GM19351 (cell line): ENCODE results near the gene FADS6.
A peak's percentile ranks its signal among the peaks of the same experiment; 100 is the strongest.

Experiments used
- ATAC-seq: cut with Tn5 transposase; IDR thresholded peaks from one replicate; pipeline ENCODE4 v1.9.1; 2021; ENCODE audit warnings: mild to moderate bottlenecking, moderate library complexity; ENCODE audit not compliant: unreplicated experiment

The FADS6 gene

DNA sequence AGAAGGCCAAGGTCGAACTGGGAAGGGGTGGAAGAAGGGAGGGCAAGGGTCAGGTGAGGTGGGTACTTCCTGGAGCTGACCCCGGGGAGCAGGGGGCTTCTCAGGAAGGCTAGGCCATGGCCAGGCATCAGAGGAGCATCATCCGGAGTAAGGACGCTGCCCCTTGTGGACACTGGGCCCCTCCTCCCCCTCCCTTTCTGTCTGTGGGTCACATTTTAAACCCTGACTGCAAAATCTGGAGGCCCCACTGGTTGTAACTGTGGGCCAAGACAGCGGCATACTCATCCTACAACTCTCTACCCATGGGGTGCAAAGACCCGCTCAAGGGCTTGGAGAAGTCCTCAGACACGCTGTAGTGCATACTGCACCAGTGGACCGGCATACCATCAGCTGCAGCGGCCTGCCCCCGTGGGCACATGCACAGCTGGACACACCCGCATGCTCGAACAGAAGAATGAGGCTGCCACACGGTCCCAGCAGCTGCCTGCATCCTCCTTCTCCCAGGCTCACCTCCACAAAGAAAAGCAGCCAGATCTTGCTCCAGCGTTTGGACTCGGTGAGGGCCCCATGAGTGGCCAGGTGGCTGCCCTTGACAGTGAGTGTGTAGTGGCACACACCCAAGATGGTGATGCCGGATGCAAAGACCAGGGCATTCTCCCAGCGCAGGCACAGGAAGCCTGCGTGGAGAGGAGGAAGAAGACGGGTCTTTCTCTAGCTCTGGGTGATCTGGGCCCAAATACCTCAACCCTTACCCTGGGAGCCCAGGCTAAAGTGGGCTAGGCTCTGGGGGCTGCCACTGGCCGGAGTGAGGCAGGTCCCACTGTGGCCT lies 1.2 kb downstream of the FADS6 start:
- no peak for ATAC-seq

DNA sequence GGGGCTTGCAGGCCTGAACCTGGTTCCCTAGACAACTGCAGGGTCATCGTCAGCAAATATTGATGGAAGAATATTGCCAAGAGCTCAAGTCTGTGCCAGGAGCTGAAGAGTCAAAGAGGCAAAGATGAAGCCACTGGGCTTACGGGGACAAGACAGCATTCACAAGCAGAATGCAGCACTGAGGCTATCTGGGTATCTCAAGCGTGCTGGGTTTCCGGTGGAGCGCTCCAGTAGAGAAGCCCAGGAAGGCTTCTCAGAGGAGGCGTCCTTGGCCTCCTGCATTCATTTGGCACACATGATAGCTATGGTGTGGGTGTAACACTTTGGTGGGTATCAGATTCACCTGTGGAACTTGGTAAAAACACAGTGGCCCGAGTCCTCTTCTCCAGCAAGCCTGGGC lies 2.9 kb downstream of the FADS6 start:
- no peak for ATAC-seq

- no peak for ATAC-seq
These were observed 5.0 kb downstream of the FADS6 start for GRCh38 chr17:74888469-74888868.

- ATAC-seq: no peak
These were observed 10.1 kb downstream of the FADS6 start for GRCh38 chr17:74883241-74883745.

GRCh38 chr17:74882517-74883240 lies 10.8 kb downstream of the FADS6 start:
- ATAC-seq: no peak

DNA sequence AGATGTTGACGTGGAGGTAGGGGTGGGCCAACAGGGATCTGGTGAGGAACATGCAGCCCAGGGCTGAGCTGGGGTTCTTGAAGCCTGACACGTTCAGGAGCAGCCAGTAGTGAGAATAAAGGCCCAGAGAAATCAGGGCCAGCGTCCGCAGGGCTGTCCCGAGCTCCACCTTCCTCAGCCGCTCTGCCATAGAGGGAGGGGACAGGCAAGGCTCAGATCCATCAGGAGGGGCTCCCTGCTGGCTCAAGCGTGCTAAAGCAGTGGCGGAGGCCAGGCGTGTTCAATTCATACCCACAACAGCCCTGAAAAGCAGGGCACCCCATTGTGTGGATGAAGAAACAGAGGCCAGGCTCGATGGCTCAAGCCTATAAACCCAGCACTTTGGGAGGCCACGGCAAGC lies 12.4 kb downstream of the FADS6 start:
- ATAC-seq: no peak

DNA sequence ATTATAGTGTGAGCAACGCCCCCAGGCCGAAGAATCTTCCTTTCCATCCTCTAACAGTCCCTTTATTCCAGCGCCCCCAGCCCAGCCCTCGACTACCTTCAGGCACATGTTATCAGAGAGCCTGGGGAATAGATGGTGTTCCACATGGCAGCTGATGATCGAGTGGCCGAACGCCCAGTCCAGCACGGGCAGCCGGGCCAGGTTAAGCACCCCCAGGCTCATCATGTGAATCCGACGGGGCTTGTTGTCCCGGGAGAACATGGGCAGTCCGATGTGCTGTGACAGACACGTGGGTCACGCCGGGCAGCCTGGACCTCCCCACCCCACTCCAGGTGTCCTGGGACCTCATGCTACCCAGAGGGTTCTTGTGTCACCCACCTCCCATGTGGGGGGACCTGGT lies 14.1 kb downstream of the FADS6 start:
- ATAC-seq: no peak

- no peak for ATAC-seq
These were observed 14.8 kb downstream of the FADS6 start for GRCh38 chr17:74878658-74879057.

- ATAC-seq: no peak
These were observed 15.6 kb downstream of the FADS6 start for GRCh38 chr17:74877592-74878548.

DNA sequence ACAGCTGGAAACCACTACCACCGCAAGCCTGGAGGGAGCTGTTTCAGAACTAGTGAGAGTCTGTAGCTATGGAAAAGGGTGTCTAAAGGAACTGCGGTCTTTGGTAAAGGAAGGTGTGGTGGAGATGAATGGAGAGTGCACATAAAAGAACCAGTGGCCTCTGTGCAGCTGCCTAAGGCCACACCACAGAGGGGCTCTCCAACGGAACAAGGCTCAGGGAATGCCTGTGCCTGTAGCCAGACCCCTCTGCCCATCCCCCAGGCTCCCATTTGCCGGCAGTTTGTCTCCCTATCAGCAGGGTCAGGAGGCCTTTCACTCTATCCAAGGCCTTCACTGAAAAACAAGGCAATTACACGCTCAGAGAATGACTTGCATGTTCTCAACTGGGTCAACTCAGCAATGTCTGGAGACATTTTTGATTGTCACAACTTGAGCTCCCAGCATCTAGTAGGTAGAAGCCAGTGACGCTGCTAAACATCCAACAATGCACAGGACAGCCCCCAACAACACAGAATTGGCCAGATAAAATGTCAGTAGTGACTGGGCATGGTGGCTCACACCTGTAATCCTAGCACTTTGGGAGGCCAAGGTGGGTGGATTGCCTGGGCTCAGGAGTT lies 17.3 kb downstream of the FADS6 start:
- ATAC-seq: no peak

DNA sequence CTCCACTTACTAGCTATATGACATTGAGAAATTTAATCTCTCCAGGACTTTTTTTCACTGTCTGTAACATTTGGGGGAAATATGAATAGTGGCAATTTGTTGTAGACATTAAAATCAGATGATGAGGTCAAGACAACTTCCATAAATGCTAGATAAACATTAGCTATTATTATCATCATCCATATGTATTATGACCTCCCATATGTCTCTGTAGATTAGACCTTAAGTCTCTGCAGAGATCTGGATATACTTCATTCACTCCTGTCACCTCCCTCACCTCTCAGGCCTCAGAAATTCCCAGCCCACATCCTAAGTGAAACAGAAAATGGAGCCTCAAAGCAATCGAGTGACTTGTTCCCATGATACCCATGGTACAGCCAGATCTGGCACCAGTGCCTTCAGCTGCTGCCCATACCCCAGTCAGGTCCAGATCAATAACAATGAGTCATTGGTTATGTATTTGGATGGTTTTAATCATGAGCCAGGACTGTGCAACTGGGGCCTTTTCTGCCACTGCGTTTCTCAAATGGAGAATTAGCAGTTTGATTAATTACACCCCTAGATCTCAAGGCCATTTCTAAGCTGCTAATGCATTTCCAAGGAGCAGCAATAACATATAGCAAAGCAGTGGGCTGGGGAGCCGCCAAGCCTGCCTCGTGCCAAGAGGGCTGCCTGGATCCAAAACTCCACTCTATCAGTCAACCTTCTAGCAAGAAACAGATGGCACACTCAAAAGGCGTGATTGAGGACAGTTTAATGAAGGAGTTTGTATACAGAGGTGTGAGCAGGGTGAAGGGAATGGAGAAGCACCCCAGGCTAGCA lies 18.1 kb downstream of the FADS6 start:
- no peak for ATAC-seq

DNA sequence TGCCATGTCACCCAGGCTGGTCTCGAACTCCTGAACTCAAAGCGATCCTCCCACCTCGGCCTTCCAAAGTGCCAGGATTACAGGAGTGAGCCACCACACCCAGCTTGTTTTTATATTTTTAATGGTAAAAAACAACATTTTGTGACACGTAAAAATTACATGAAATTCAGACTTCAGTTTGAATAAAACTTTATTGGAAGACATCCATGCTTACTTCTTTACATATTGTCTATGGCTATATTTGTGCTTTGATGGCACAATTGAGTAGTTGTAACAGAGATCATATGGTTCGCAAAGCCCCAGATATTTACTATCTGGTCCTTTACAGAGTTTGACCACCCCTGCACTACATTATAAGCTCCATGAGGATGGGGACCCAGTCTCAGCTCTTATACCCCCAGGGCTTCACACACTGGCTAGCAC lies 18.8 kb downstream of the FADS6 start:
- ATAC-seq: no peak

GRCh38 chr17:74873874-74874614 lies 19.4 kb downstream of the FADS6 start:
- no peak for ATAC-seq

- peak; percentile 90 for ATAC-seq
These were observed 20.2 kb downstream of the FADS6 start for GRCh38 chr17:74873037-74873873.

DNA sequence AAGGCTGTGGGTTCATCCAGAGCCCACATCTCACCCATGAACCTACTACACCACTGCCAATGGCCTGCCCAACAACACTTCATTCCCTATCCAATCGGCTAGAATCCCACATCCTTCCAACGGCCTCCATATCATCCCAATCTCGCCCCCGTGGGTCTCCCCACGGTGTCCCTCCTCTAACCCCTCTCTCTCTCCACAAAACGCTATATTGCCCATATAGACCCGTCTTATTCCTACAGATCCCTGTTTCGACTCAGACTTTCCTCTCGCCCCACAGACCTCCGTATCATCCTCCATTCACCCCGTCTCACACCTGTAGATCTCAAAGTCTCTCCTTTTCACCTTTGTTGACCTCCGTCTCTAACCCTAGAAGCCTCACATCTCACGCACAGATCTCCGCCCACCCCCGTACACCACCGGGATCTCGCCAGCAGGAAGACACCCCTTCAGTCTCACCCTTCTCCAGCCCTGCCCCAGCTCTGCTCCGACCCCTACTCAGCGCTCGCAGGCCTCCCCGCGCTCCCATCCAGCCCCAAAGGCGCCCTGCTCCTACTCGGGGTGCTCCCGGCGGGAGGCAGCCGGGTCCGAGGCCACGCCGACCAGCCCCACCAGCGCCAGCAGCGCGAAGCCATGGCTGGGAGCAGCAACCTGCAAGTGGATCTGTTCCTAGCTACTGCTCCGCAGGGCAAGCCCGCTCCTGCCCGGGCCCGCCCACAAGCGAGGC lies 21.0 kb downstream of the FADS6 start, which contains the start of gene FDXR:
Gene FDXR, minus strand, starts transcription at position 682 of the 724 bp plus-strand sequence. Its CDS starts 50 bp downstream, at position 632.
- peak; percentile 23 for ATAC-seq

- ATAC-seq: no peak
These were observed 21.9 kb downstream of the FADS6 start for GRCh38 chr17:74871356-74872076.

- ATAC-seq: no peak
These were observed 22.9 kb downstream of the FADS6 start for GRCh38 chr17:74870512-74870911.
